Endothelial cell of umbilical vein (primary cell): ENCODE measurements around the gene CYP4F3. TPM values are rescaled to one million over a fixed set of nuclear protein-coding genes. Genes with fewer than 3 reads are reported as not detected.

Experiments
- BruUV-seq: library from RNA; stranded (reverse); fragments of 400-500 nt; replicated peaks from 2 replicates; lab custom pipeline; 2021; lab: Mats Ljungman, UMichigan
- CTCF ChIA-PET: fragments of 300-600, 350-600 bp; sonication (Branson Sonifier 250); formaldehyde crosslinking; loops from one replicate; lab custom pipeline; 2021; ENCODE audit warnings: antibody characterized with exemption, inconsistent platforms; lab: Charles Lee
- POLR2A ChIA-PET: fragments of 300-600, 350-600 bp; sonication (Branson Sonifier 250); formaldehyde crosslinking; loops from one replicate; lab custom pipeline; 2021; ENCODE audit warnings: antibody characterized with exemption, inconsistent platforms; lab: Charles Lee
- DNase-seq: peaks from one replicate; pipeline ENCODE4 v3.0.0-alpha.2; 2011; ENCODE audit warnings: low read depth, low spot score
- FAIRE-seq: peaks from 2 replicates; lab custom pipeline; 2011; peaks lifted over from hg19 to GRCh38; lab: Jason Lieb, UNC
- H2AFZ ChIP-seq: 2 replicates; pipeline ENCODE4 v1.6.0; 2012; ENCODE audit warnings: low read depth, low read length, control low read depth, inconsistent platforms
- H3K27ac ChIP-seq: 2 replicates; pipeline ENCODE4 v1.5.1; 2011; ENCODE audit warnings: low read depth, mild to moderate bottlenecking, control low read depth, low read length, moderate library complexity; ENCODE audit not compliant: insufficient read depth
- H3K27me3 ChIP-seq, 2 experiments: 2 replicates each; pipeline versions ENCODE4 v1.6.0 to v1.6.1; 2011; ENCODE audit warnings: low read length in 2 of 2, mixed read lengths in 1 of 2; ENCODE audit not compliant: control insufficient read depth in 2 of 2, insufficient read depth in 2 of 2
- H3K36me3 ChIP-seq, 2 experiments: 2 replicates in 1 of 2; 3 replicates in 1 of 2; pipeline ENCODE4 v1.5.1; 2011; ENCODE audit warnings: low read length in 2 of 2, mild to moderate bottlenecking in 1 of 2, moderate library complexity in 1 of 2; ENCODE audit not compliant: control insufficient read depth in 2 of 2, insufficient read depth in 2 of 2; ENCODE audit errors: extremely low read depth in 1 of 2
- H3K4me1 ChIP-seq: 3 replicates; pipeline ENCODE4 v1.5.1; 2011; ENCODE audit warnings: mild to moderate bottlenecking, low read length; ENCODE audit not compliant: control insufficient read depth, insufficient read depth; ENCODE audit errors: extremely low read depth
- H3K4me2 ChIP-seq: 2 replicates; pipeline ENCODE4 v1.6.1; 2011; ENCODE audit warnings: low read length, control low read depth, mixed read lengths; ENCODE audit not compliant: insufficient read depth
- H3K4me3 ChIP-seq, 3 experiments: fragments of 200-600 bp in 1 of 3; sonication (generic), shearing (Covaris generic) in 1 of 3; replicated peaks in 1 of 3; 2 replicates each; pipeline ENCODE4 v1.5.1; 2011 to 2016; ENCODE audit warnings: control low read depth in 3 of 3, low read length in 3 of 3, mild to moderate bottlenecking in 2 of 3, inconsistent platforms in 1 of 3, low read depth in 1 of 3, moderate library complexity in 1 of 3; ENCODE audit not compliant: insufficient read depth in 1 of 3
- H3K79me2 ChIP-seq: 2 replicates; pipeline ENCODE4 v1.6.0; 2012; ENCODE audit warnings: low read length, inconsistent platforms; ENCODE audit not compliant: control insufficient read depth, insufficient read depth
- H3K9ac ChIP-seq: replicated peaks from 2 replicates; pipeline ENCODE3; 2011; ENCODE audit warnings: low read length, control low read depth; ENCODE audit not compliant: insufficient read depth; ENCODE audit errors: extremely low read depth
- H3K9me1 ChIP-seq: replicated peaks from 3 replicates; pipeline ENCODE4 v1.6.0; 2011; ENCODE audit warnings: mild to moderate bottlenecking, low read length; ENCODE audit not compliant: control insufficient read depth, insufficient read depth; ENCODE audit errors: extremely low read depth
- H3K9me3 ChIP-seq: replicated peaks from 2 replicates; pipeline ENCODE4 v1.5.1; 2012; ENCODE audit warnings: low read length, inconsistent platforms; ENCODE audit not compliant: control insufficient read depth, insufficient read depth
- H4K20me1 ChIP-seq: replicated peaks from 2 replicates; pipeline ENCODE3; 2011; ENCODE audit warnings: mild to moderate bottlenecking, low read length; ENCODE audit not compliant: control insufficient read depth, insufficient read depth; ENCODE audit errors: extremely low read depth
- CTCF ChIP-seq, 2 donors: IDR thresholded peaks; 1 replicate in 1 of 2; 2 replicates in 1 of 2; pipeline ENCODE4 v1.5.1; 2011; ENCODE audit warnings: low read length in 2 of 2, mild to moderate bottlenecking in 2 of 2, moderate library complexity in 2 of 2, control low read depth in 1 of 2, inconsistent platforms in 1 of 2, low read depth in 1 of 2; ENCODE audit not compliant: insufficient read depth in 1 of 2; ENCODE audit errors: extremely low read depth in 1 of 2
- EZH2 ChIP-seq: IDR thresholded peaks from 2 replicates; pipeline ENCODE4 v1.6.1; 2012; ENCODE audit warnings: borderline replicate concordance, low read depth, mild to moderate bottlenecking, moderate library complexity, low read length, inconsistent platforms; ENCODE audit not compliant: severe bottlenecking
- FOS ChIP-seq: IDR thresholded peaks from 2 replicates; pipeline ENCODE4 v1.6.1; 2011; ENCODE audit warnings: mild to moderate bottlenecking, low read length, moderate library complexity, borderline replicate concordance; ENCODE audit not compliant: insufficient read depth
- GATA2 ChIP-seq: IDR thresholded peaks from 2 replicates; pipeline ENCODE4 v1.7.0; 2011; ENCODE audit warnings: low read depth, mild to moderate bottlenecking, moderate library complexity, mixed read lengths, low read length; ENCODE audit not compliant: insufficient read length, insufficient read depth
- JUN ChIP-seq: IDR thresholded peaks from 2 replicates; pipeline ENCODE4 v1.6.1; 2011; ENCODE audit warnings: borderline replicate concordance, low read depth; ENCODE audit not compliant: insufficient read length, insufficient read depth
- MYC ChIP-seq: IDR thresholded peaks from one replicate; pipeline ENCODE4 v1.6.1; 2011; ENCODE audit warnings: mild to moderate bottlenecking, low read depth, low read length
- POLR2A ChIP-seq: IDR thresholded peaks from 2 replicates; pipeline ENCODE4 v1.6.1; 2012; ENCODE audit warnings: low read depth, mild to moderate bottlenecking, control low read depth, low read length
- POLR2AphosphoS5 ChIP-seq: IDR thresholded peaks from 2 replicates; pipeline ENCODE4 v1.6.1; 2012; ENCODE audit warnings: low read depth, mild to moderate bottlenecking, control low read depth, low read length, moderate library complexity; ENCODE audit not compliant: insufficient read depth
- dilution Hi-C: fragments of 300-500 bp; cut with MboI; formaldehyde crosslinking; loops from one replicate; pipeline ENCODE4 v1.15.0; 2019; ENCODE audit warnings: low sequenced_read_pairs; ENCODE audit not compliant: extremely low pct_ligation_motif_present
- intact Hi-C: fragments of 100-400 bp; cut with micrococcal nuclease; formaldehyde crosslinking; loops from one replicate; pipeline ENCODE4 v1.10.0; 2022
- polyA plus RNA-seq, 4 experiments: library from polyadenylated mRNA; depleted of rRNA in 3 of 4; stranded (reverse) in 3 of 4; unstranded in 1 of 4; fragments of >200 nt; gene quantifications; 2 replicates each; pipeline versions ENCODE4 v1.2.1 to v1.2.3, GENCODE V29; 2011 to 2012; ENCODE audit warnings: missing spikeins in 1 of 4
- total RNA-seq: library from RNA; stranded (reverse); gene quantifications from 2 replicates; pipeline ENCODE4 v1.2.3, GENCODE V29; 2021
- TF ChIP-seq, protein P1 (sequence below): IDR thresholded peaks from 2 replicates; pipeline ENCODE4 v1.6.1; 2011; ENCODE audit not compliant: insufficient read depth, insufficient read length

Gene CYP4F3
- total and polyA plus RNA-seq, 2 donors (not counting 3 experiments of a cell fraction or from before 2014, with no cell fraction given) = not detected

GRCh38 chr19:15613338-15613737, 27.4 kb upstream of the CYP4F3 start:
- intact Hi-C loops (no loop called here), dilution Hi-C loops (no loop called here)
- H3K4me1 ChIP-seq = no peaks in the 10 kb centered on the region
- no peaks in the 10 kb centered on the region for H3K9me1 ChIP-seq
- no TSS peak for BruUV-seq
- ChIA-PET POLR2A (no interaction called here), CTCF (no interaction called here)
- DNase-seq = no peak
- H3K4me2 ChIP-seq = no peak overlapping the region
- H2AFZ ChIP-seq = no peak overlapping the region
- no peak overlapping the region for H3K4me3 ChIP-seq
- no peaks in the 10 kb centered on the region for H3K9me3 ChIP-seq
- no peak for FAIRE-seq
- no peaks in the 10 kb centered on the region for H3K79me2 ChIP-seq
- no peaks in the 10 kb centered on the region for H4K20me1 ChIP-seq
- TF ChIP-seq EZH2 = no peak
- TF ChIP-seq MYC = no peak
- no peak for TF ChIP-seq POLR2A
- no peak for TF ChIP-seq POLR2AphosphoS5
- no peak for TF ChIP-seq CTCF (IDR thresholded peaks at IDR 0.05; ENCODE audit: extremely low read depth in 1 of 2, insufficient read depth in 1 of 2, low read depth in 1 of 2, low read length in 2 of 2)
- TF ChIP-seq GATA2 = no peak
- no peak for TF ChIP-seq FOS
- TF ChIP-seq, protein P1, sequence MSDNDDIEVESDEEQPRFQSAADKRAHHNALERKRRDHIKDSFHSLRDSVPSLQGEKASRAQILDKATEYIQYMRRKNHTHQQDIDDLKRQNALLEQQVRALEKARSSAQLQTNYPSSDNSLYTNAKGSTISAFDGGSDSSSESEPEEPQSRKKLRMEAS = no peak
- TF ChIP-seq JUN = no peak
- no peak overlapping the region for H3K9ac ChIP-seq
- no peak overlapping the region for H3K27ac ChIP-seq
- no peaks in the 10 kb centered on the region for H3K27me3 ChIP-seq
- no peaks in the 10 kb centered on the region for H3K36me3 ChIP-seq
